Effector memory CD8-positive, alpha-beta T cell (primary cell): ENCODE results near the gene RASIP1.

ENCODE experiments used
- ATAC-seq: fragments of 150-1000 bp; cut with Tn5 transposase; replicated peaks from 2 replicates; pipeline ENCODE4 v1.10.0; 2021; ENCODE audit warnings: mild to moderate bottlenecking, moderate library complexity
- DNase-seq, 3 experiments: peaks; one replicate each; pipeline ENCODE4 v3.0.0; 2021
- H3K27ac Mint-ChIP-seq, 2 donors: one replicate each; pipeline ENCODE4 v1.8.0; 2022; ENCODE audit warnings: mild to moderate bottlenecking in 2 of 2, mixed read lengths in 2 of 2, moderate library complexity in 2 of 2
- H3K27me3 Mint-ChIP-seq, 2 donors: one replicate each; pipeline ENCODE4 v1.8.0; 2022; ENCODE audit warnings: mixed read lengths in 2 of 2
- H3K36me3 Mint-ChIP-seq: one replicate; pipeline ENCODE4 v1.8.0; 2022; ENCODE audit warnings: mild to moderate bottlenecking, moderate library complexity, mixed read lengths; ENCODE audit not compliant: insufficient read depth
- H3K4me1 Mint-ChIP-seq, 2 donors: one replicate each; pipeline ENCODE4 v1.8.0; 2022; ENCODE audit warnings: low read depth in 2 of 2, mixed read lengths in 2 of 2
- H3K4me3 Mint-ChIP-seq, 2 donors: one replicate each; pipeline ENCODE4 v1.8.0; 2022; ENCODE audit warnings: mild to moderate bottlenecking in 2 of 2, mixed read lengths in 2 of 2, moderate library complexity in 2 of 2
- H3K9me3 Mint-ChIP-seq, 2 donors: one replicate each; pipeline ENCODE4 v1.8.0; 2022; ENCODE audit warnings: mixed read lengths in 2 of 2

RASIP1 gene

GRCh38 chr19:48676887-48677286 is 63.5 kb downstream of the RASIP1 start:
- H3K27me3 Mint-ChIP-seq: no peaks in the 10 kb centered on the region
- no peaks in the 10 kb centered on the region for H3K36me3 Mint-ChIP-seq
- H3K27ac Mint-ChIP-seq: no peak overlapping the region
- H3K4me3 Mint-ChIP-seq: no peak overlapping the region
- DNase-seq (no peak), ATAC-seq (no peak)
- no peaks in the 10 kb centered on the region for H3K9me3 Mint-ChIP-seq
- H3K4me1 Mint-ChIP-seq: peaks cover 5 to 6% of the 10 kb centered on the region in 2 donors

GRCh38 chr19:48676487-48676886 is 63.9 kb downstream of the RASIP1 start:
- DNase-seq (no peak), ATAC-seq (no peak)
- H3K4me1 Mint-ChIP-seq: peaks cover 5 to 6% of the 10 kb centered on the region in 2 donors
- no peak overlapping the region for H3K27ac Mint-ChIP-seq
- H3K27me3 Mint-ChIP-seq: no peaks in the 10 kb centered on the region
- no peaks in the 10 kb centered on the region for H3K9me3 Mint-ChIP-seq
- H3K4me3 Mint-ChIP-seq: no peak overlapping the region
- no peaks in the 10 kb centered on the region for H3K36me3 Mint-ChIP-seq

GRCh38 chr19:48674921-48675824 is 65.2 kb downstream of the RASIP1 start:
- ATAC-seq (peak; percentile 96), DNase-seq (peak; percentile 75 to 76 (median 75))
- no peaks in the 10 kb centered on the region for H3K9me3 Mint-ChIP-seq
- no peaks in the 10 kb centered on the region for H3K27me3 Mint-ChIP-seq
- no peaks in the 10 kb centered on the region for H3K36me3 Mint-ChIP-seq
- peak overlapping the region in 1 of 2 donors; percentile 60 for H3K27ac Mint-ChIP-seq
- peaks cover 5 to 6% of the 10 kb centered on the region in 2 donors for H3K4me1 Mint-ChIP-seq
- H3K4me3 Mint-ChIP-seq: peak overlapping the region in 1 of 2 donors; percentile 33

GRCh38 chr19:48674216-48674809 is 66.1 kb downstream of the RASIP1 start:
- ATAC-seq (no peak), DNase-seq (no peak)
- no peak overlapping the region for H3K4me3 Mint-ChIP-seq
- H3K27ac Mint-ChIP-seq: no peak overlapping the region
- peaks cover 5 to 6% of the 10 kb centered on the region in 2 donors for H3K4me1 Mint-ChIP-seq
- no peaks in the 10 kb centered on the region for H3K9me3 Mint-ChIP-seq
- H3K36me3 Mint-ChIP-seq: peaks cover 7% of the 10 kb centered on the region
- H3K27me3 Mint-ChIP-seq: no peaks in the 10 kb centered on the region

- peaks cover 5 to 6% of the 10 kb centered on the region in 2 donors for H3K4me1 Mint-ChIP-seq
- DNase-seq (no peak), ATAC-seq (no peak)
- no peak overlapping the region for H3K27ac Mint-ChIP-seq
- H3K36me3 Mint-ChIP-seq: peaks cover 12% of the 10 kb centered on the region
- no peaks in the 10 kb centered on the region for H3K27me3 Mint-ChIP-seq
- H3K4me3 Mint-ChIP-seq: no peak overlapping the region
- H3K9me3 Mint-ChIP-seq: peaks cover 0 to 1% of the 10 kb centered on the region in 2 donors
Observed at GRCh38 chr19:48673436-48674100, 66.8 kb downstream of the RASIP1 start.

GRCh38 chr19:48672994-48673393 is 67.4 kb downstream of the RASIP1 start, which contains the start of gene NTN5:
TSS of gene NTN5 (minus strand) at chr19:48673017. CDS start at chr19:48670986, 2,031 bp downstream.
- peaks cover 0 to 1% of the 10 kb centered on the region in 2 donors for H3K9me3 Mint-ChIP-seq
- H3K4me1 Mint-ChIP-seq: peaks cover 5 to 6% of the 10 kb centered on the region in 2 donors
- H3K27me3 Mint-ChIP-seq: no peaks in the 10 kb centered on the region
- peaks cover 15% of the 10 kb centered on the region for H3K36me3 Mint-ChIP-seq
- no peak within 1 kb of the TSS for H3K4me3 Mint-ChIP-seq
- ATAC-seq (no peak), DNase-seq (no peak)
- H3K27ac Mint-ChIP-seq: peak within 1 kb of the TSS in 1 of 2 donors; percentile 29

- ATAC-seq (no peak), DNase-seq (no peak)
- H3K4me3 Mint-ChIP-seq: no peak overlapping the region
- H3K27ac Mint-ChIP-seq: no peak overlapping the region
- peaks cover 15% of the 10 kb centered on the region for H3K36me3 Mint-ChIP-seq
- peaks cover 5 to 6% of the 10 kb centered on the region in 2 donors for H3K4me1 Mint-ChIP-seq
- peaks cover 0 to 1% of the 10 kb centered on the region in 2 donors for H3K9me3 Mint-ChIP-seq
- no peaks in the 10 kb centered on the region for H3K27me3 Mint-ChIP-seq
Observed at GRCh38 chr19:48671446-48671995, 68.9 kb downstream of the RASIP1 start.

GRCh38 chr19:48670699-48671445 is 69.5 kb downstream of the RASIP1 start:
- Mint-ChIP-seq H3K27ac (no peak overlapping the region), H3K36me3 (peaks cover 15% of the 10 kb centered on the region), H3K9me3 (peaks cover 0 to 1% of the 10 kb centered on the region in 2 donors), H3K4me3 (no peak overlapping the region), H3K27me3 (no peaks in the 10 kb centered on the region), H3K4me1 (peaks cover 5 to 6% of the 10 kb centered on the region in 2 donors)
- no peak for DNase-seq
- no peak for ATAC-seq
